NCI-H2196 treated with DMSO at 0.1 percent for 48 hours (cell line): ENCODE results near the gene ADCY7.

Experiments used
- DNase-seq: peaks from one replicate; lab custom pipeline; 2025; ENCODE audit not compliant: unreplicated experiment; lab: John Stamatoyannopoulos, UW

ADCY7 gene

DNA sequence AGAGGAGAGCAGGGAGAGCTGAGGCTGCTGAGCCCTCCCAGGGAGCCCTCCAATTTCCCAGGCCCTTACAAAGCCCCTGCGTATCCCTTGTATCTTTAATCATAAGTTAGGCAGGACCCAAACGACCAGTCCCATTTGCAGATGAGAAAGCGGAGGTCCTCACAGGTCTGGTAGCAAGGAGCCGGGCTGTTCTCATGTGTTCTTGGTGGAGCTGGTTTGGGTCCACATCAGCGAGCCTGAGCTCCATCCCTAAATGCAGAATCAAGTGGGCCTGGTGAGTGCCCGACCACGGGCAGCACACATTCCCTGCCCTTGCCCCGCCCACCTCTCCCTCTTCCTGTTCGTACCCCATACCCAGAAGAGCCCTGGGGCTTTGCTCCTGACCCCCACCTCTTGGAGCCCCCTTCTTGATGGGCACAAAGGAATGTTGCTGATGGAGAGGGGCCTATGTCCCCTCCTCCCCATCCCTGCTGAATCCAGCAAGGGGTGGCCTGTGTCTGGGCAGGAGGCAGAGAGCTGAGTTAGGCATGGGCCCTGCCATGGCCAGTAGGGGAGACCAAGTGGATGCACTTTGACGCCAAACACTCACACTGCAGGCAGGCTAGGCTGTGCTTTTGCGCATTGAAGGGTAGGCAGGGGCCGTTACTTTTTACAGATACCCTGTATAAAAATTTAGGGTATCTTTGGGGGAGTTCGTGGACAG, 18.3 kb upstream of the ADCY7 start:
- DNase-seq: no peak

DNA sequence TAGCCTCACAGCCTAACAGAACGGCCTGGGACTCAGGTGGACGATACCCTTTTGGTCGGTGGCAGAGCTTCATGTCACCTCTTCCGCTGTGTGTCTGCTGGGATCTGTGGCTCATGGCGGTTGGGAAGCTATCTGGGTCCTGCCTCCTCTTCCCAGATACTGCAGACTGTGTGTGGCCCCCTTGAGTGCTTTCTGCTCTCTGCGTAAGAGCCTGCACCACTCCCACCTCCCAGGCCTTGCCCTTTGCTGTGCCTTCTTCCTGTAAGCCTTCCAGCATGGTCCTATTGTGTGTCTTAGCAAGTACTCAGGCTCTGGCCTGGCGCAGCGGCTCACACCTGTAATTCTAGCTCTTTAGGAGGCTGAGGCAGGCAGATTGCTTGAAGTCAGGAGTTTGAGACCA, 17.5 kb upstream of the ADCY7 start:
- DNase-seq: no peak

DNA sequence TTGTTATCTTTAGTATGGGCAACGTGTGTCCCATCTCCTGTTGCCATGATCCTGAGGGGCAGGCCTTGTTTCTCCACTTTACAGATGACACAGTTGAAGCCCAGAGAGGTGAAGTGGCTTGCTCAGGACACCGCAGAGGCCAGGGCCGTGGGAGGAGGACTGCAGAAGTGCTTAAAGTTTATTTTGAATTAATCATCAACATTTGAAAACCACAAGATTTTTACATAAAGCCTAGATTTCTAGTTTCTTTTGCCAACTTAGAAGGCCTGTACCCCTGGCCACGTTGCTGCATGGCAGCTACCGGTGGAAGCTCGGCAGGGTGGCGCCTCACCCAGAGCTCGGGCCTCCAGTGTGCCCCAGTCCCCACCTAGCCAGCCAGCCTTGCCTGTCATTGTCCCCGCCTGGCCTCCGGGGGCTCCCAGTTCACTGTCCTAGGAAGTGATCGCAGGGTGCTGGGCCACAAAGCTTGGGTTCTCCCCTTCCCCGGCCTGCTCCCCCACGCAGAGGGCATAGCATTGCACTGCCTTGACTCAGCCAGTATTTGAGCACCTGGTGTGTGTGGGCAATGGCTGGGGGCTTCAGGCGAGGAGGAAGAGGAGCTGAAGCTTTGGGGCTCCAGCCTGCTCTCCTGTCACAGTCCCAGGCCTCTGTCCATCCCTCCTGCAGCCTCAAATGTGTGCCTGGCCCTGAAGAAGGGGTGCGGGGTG, 14.8 kb upstream of the ADCY7 start:
- no peak for DNase-seq

DNA sequence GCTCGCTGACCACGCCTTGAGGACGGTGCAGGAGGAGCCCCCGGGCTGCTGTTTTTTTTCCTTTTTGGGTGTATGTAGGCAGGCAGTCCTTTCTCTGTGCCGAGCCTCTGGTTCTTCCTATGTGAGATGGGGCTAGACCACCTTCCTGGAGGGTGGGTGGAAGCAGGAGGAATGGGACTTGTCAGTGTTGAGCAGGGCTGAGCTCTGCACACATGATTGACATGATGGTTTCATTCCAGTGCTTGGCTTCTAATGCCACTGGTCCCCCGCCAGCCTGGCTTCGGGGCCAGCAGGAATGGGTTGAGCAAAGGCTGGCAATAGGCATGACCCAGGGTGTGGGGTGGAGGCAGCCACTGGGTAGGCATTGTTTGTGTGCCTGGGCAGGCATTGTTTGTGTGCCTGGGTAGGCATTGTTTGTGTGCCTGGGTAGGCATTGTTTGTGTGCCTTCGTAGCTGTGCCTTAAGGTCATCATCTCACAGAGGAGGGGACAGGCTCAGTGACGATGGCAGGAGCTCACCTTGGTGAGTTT, 14.2 kb upstream of the ADCY7 start:
- DNase-seq: no peak

DNA sequence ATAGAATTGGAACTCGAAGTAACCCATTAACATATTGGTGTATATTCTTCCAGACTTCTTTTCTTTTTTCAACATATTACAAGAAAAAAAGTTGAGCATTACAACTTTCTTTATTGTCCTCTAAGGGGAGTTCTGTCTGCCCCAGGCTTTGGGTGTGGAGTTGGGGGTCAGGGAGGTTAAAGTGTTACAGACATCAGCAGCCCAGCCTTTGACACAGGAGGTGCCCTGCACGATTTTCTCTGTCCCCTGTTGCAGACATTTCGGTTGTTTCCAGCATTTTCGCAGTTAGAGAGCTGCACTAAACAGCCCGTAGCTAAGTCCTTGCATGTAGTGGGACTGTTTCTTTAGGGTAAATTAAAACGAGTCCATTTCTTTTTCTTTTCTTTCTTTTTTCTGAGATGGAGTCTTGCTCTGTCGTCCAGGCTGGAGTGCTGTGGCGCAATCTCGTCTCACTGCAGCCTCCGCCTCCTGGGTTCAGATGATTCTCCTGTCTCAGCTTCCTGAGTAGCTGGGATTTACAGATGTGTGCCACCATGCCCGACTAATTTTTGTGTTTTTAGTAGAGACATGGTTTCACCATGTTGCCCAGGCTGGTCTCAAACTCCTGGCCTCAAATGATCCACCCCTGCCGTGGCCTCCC, 13.4 kb upstream of the ADCY7 start:
- no peak for DNase-seq

DNA sequence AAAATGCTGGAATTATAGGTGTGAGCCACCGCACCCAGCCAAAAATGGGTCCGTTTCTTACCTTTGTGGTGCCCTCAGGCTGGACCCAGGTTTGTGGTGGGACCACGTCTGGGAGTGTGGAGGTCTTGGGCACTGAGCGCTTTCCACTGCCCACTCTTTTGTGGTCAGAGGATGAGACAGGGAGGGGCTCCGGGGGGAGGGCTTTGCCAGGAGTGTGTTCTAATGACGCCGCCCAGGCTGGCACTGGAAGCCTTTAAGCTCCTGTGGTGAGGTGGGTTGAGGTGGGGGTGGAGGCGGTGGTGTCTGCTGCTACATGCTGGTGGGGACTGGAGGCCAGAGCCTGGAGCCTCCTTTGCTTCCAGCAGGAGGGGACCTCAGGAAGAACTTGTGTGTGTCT, 12.8 kb upstream of the ADCY7 start:
- DNase-seq: no peak

DNA sequence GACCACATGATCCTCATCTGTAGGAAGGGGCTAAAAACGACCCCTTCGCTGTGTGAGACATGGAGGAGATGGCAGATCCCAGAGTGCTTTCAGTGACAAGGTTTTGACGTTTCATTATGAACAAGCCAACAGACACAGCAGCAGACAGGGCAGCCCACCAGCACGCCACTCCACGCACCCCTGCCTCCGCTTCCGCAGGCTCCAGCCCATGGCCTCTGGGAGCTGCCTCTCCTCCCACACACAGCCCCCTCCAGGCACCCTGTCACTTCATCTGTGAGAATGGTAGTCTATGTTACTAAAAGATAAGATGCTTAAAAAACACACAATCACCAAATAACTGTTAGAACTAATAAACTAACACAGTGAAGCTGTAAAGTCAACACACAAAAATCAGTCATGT, 12.3 kb upstream of the ADCY7 start:
- DNase-seq: no peak

DNA sequence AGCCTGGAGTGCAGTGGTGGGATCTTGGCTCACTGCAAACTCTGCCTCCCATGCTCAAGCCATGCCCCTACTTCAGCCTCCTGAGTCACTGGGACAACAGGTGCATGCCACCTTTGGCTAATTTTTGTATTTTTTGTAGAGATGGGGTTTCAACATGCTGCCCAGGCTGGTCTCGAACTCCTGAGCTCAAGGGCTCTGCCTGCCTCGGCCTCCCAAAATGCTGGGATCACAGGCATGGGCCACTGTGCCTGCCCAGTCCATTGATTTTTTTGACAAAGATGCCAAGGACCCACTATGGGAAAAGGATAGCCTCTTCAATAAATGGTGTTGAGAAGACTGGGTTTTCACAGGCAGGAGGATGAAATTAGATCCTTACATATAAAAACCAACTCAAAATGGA, 10.8 kb upstream of the ADCY7 start:
- DNase-seq: no peak

DNA sequence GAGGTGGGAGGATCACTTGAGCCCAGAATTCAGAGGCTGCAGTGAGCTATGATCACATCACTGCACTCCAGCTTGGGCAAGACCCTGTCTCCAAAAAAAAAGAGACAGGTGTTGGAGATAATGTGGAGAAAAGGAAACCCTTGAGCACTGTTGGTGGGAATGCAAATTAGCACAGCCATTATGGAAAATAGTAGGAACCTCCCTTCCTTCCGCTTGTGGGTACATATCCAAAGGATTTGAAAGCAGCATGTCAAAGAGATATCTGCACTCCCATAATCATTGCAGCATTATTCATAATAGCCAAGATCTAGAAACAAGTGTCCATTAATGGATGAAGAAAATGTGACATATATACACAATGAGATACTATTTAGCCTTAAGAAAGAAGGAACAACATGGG, 9.7 kb upstream of the ADCY7 start:
- no peak for DNase-seq

DNA sequence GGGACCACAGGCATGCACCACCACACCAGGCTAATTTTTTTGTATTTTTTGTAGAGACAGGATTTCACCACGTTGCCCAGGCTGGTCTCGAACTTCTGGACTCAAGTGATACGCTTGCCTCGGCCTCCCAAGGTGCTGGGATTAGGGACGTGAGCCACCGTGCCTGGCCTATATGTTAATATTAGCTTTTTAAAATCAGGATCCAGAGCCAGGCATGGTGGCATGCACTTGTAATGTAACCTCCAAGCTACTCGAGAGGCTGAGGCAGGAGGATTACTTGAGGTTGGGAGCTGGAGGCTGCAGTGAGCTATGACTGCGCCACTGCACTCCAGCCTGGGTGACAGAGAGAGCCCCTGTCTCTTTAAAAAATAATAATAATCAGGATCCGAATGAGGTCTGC, 8.5 kb upstream of the ADCY7 start:
- DNase-seq: no peak

DNA sequence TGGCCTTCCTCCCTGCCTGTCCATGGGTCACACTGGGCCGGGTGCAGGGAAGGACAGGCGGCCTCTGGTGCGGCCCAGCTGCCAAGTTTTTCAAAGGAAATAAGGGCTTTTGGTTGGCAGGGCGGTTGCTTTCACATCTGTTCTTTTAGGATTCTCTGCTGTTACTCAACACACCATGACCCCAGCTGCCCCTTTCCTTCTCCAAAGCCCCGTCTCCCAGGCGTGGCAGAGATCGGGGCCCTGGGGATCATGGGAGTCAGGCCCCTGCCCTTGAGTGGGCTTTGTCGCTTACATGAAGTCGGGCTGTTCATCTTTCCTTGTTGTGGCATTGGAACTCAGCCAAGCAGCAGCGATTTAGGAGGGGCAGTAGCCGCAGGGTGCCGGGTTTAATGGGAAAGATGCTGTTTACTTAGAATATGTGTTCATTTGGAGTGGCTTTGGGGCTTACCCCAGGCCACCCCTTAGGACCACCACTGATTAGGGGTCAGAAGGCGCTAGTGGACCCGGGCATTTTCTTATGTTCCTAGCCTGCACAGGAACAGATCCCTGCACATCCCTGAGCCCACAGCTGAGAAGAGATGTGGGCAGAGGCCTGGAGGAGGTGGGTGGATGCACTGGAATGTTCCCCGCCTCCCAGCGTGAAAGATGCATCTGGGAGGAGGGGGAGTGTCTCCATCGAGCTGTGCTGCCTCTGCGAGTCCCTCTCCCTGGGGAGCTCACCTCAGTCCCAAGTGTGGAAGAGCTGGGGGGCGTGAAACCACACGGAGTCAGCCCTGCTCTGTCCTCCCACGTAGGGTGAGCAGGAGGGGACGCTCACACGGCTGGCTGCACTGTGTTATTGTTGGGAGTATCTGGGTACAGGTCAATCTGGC, 6.8 kb upstream of the ADCY7 start:
- no peak for DNase-seq

DNA sequence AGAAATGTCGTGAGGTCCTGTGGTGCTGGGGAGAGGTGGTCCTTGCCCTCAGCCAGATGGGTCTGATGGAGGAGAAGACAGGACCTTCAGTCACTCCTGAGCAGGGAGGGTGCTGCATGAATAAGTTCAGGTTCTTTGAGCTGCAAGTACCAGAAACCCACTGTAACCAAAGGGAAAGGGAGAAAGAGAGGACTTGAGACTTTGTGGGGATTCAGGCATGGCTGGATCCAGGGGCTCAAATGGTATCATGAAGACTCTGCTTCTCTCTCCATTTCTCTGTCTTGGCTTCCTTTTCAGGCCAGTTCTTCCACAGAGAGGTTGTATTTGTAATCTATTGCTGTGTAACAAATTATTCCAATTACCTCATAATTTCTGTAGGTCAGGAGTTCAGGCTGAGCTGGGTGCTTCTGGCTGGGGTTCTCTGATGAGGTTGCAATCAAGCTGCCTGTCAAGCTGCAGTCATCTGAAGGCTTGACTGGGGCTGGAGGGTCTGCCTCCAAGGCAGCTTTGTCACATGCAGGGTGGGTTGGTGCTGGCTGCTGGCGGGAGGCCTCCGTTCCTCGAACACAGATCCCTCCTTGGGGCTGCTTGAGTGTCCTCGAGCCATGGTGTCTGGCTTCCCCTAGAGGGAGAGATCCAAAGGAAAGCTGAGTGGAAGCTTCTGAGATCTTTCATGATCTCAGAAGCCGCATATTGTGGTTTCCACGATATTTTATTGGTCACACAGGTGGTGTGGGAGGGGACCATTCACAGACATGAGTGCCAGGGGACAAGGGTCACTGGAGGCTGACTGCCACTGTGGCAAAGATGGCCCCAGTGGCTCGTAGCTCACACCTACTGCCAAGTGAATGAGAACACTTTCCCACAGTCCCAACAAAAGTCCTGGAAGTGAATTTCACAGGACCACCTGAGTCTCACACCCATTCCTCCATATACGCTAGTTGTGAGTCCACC, 5.9 kb upstream of the ADCY7 start:
- DNase-seq: no peak

DNA sequence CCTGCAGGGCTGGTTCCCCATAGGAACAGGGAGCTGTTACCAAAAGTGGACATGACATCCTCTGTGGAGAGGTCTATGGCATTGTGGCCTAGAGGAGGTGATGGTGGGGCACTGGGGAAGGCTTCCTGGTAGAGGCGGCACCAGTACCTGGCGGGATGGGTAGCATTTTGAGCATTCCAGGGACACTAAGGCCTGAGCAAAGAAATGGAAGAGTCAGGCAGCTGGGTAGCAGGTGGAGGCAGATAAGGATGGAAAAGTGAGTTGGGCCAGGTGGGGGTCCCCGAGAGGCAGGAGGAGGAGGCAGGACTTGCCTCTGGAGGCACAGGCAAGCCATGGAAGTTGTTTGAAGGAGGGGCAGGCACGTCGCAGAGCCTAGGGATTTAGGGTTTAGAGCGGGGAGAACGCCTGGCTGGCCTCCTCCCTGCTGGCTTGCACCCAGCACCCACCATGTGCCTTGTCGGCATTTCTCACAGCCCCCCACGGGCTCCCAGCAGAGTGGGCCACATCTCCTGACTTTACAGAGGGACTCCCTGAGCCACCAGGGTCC, 5.1 kb upstream of the ADCY7 start:
- no peak for DNase-seq

DNA sequence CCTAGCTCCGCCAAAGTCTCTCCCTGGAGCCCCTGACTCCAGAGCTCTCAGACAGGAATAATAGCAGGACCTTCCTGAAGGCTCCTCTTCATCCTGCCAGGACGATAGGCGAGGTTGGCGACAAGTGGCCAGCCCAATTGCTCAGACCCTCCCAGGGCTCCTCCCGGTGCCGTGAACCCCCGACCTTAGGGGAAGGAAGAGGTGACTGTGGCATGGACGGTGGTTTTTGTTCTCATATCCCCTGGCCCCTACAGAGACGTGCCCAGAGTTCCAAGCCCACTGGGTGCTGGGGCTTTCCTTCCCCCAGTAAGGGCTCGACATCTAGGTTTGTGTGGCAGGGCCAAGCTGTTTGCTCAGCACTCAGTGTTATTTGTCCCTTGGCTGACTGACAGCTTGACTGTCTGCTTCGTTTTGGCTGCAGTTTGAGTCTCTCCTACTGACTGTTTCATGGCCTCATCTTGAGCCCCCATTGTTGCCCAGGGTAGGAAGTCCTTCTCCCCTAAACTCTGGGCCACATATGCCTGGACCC, 4.6 kb upstream of the ADCY7 start:
- no peak for DNase-seq

DNA sequence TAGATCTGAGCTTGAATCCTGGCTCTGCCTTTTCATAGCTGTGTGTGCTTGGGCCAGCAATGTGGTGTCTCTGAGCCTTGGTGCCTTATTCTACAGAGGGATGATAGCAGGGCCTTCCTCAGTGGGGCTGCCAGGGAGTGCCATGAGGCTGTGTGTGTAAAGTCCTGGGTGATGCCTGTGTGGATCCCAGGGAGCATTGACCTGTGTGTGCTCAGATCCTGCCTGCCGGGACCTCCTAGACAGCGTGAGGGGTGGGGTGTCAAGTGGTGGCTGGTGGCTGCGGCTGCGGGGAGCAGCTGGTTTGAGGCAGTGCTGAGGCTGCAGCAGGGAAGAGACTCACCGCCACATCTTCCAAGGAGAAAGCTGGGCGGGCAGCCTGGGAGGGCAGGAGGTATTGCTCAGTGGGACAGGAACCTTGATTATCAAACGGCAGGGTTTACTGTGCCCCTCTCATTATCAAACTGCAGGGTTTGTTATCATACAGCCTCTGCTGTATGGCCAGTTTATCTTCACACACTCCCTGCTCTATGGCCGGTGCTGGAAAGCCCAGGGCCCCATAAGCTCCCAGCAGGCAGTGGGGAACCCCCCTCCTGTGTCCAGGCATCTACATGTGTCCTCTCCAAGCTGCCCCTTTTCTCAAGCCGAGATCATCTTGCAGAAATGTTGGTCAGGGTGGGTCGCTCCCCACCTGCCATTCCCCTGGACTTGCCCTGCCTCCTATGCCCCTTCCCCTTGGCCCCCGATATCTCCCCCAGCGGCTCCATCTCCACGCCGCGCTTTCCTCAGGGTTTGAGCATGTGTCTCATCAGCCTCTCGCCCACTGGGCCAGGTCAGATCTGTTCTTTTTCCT, 3.1 kb upstream of the ADCY7 start:
- no peak for DNase-seq

DNA sequence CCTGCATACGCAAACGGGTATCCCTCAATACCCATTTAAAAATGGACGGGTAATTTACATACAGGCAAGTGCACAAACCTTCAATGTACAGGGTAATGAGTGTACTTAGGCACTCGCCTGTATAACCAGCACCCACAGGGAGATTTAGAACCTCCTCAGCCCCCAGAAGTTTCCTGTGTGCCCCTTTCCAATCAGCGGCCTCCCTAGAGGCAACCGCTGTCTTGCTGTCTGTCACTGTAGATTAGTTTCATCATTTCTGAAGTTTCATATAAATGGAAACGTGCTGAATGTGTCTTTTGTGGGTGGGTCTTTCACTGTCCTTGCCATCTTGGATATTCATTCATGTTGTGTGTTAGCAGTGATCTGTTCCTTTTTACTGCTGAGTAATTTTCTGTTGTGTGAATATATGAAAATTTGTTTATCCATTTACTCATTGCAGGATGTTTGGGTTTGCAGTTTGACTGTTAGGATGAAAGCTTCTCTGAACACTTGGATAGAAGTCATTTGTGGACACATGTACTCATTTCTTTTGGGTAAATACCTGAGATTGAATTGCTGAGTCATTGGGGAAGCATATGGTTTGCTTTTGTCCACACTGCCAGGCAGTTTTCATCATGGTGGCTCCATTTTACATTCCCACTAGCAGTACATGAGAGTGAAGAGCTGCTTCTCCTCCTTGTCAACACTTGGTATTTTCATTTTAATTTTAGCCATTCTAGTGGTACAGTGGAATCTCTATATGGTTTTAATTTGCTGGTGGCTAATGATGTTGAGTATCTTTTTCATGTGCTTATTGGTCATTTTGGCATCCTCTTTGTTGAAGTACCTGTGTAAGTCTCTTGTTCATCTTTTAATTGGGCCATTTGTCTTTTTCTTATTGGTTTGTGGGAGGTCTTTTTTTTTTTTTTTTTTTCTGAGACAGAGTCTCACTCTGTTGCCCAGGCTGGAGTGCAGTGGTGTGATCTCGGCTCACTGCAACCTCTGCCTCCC, 2.1 kb upstream of the ADCY7 start:
- no peak for DNase-seq

DNA sequence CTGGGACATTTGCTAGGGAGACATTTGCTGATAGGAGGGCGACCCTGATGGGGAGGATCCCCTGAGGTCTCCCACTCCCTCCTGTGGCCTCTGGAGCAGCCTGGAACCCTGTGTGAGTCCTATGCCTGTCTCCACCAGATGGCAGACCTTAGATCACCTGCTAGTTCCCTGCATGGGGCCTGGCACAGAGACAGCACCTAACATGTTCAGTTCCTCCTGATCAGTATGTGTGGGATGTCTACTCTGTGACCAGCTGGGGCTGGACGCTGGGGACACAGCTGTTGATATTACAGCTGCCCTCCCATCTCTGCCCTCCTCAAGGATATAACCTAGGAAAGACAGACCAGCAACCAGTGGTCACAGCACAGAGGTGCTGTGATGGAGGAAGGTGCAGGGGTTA, 1.1 kb upstream of the ADCY7 start:
- no peak for DNase-seq
